Endometrial microvascular endothelial cells (primary cell): Measurements from ENCODE around the gene LVRN. TPM values are rescaled to one million over a fixed set of nuclear protein-coding genes. Genes with fewer than 3 reads are reported as not detected.
"Not testable (repeated sequence)": the region's sequence is repeated elsewhere in the genome, so short reads cannot be mapped to it uniquely, and the experiment has no call there.

Source experiments
- in situ Hi-C: cut with HindIII; loops from 2 replicates; pipeline ENCODE4 v1.10.0; 2017; ENCODE audit warnings: low sequenced_read_pairs, low pct_unique_long_range_greater_than_20kb; ENCODE audit errors: inconsistent ontology term
- total RNA-seq: library from RNA; depleted of rRNA; stranded (reverse); fragments of >200 nt; gene quantifications from one replicate; pipeline ENCODE4 v1.2.3, GENCODE V29; 2015; ENCODE audit errors: inconsistent ontology term

The LVRN gene
- total RNA-seq: not detected

GRCh38 chr5:115962239-115962564 lies at the start of gene LVRN:
LVRN (plus strand) TSS chr5:115962475; CDS start chr5:115962618, 143 bp downstream.
- in situ Hi-C loops: no loop called here

DNA sequence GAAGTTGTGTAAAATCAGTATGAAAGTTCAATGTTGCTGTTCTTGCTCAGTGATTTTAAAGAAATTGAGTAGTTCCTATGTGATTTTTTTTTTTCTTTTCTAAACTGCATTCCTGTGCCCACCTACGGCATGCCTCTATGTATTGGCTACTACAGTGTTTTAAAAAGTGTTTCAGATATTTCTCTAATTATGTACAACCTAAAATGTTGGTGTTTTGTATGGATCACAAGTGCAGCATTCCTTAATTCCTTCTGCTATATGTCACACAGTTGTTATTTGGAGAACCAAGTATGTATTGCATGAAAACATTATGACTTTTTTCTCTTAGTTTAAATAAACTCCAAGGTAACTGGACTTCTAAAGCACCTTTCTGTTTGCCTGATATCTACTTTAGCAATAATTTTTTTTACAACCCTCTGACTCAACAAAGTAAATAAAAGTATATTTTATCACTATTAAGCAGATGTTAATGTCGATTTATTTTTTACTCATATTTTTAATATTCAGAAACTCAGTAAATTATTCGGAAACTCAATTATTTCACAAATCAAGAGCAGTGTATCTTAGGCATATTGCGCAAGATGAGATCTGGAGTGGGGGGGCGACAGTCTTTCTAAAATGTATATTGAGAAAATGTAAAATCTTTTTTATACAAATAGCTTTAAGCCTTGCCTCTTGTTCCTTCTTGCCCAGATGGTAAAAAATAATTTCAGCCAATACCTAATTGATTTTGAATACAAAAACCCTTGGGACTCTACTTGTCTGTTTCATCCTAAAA lies 48.5 kb upstream of the LVRN start:
- in situ Hi-C loops: not testable (repeated sequence)

- in situ Hi-C loops: no loop called here
Observed at GRCh38 chr5:115920171-115920725, 42.0 kb upstream of the LVRN start.

GRCh38 chr5:115928578-115929407 lies 33.5 kb upstream of the LVRN start:
- in situ Hi-C loops: not testable (repeated sequence)

DNA sequence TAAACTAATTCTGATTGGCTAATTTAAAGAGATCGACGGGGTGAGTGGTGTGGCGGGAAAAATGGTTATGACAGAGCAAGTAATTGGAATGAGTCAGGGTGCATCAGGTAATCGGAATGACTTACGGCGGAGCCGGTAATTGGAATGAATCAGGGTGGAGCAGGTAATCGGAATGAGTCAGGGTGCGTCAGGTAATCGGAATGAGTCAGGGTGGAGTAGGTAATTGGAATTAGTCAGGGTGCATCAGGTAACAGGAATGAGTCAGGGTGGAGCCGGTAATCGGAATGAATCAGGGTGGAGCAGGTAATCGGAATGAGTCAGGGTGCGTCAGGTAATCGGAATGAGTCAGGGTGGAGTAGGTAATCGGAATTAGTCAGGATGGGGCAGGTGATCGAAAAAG lies 32.1 kb upstream of the LVRN start:
- in situ Hi-C loops: not testable (repeated sequence)

- in situ Hi-C loops: no loop called here
Observed at GRCh38 chr5:115930630-115931337, 31.5 kb upstream of the LVRN start.

GRCh38 chr5:115932991-115933390 lies 29.3 kb upstream of the LVRN start:
- in situ Hi-C loops: no loop called here

DNA sequence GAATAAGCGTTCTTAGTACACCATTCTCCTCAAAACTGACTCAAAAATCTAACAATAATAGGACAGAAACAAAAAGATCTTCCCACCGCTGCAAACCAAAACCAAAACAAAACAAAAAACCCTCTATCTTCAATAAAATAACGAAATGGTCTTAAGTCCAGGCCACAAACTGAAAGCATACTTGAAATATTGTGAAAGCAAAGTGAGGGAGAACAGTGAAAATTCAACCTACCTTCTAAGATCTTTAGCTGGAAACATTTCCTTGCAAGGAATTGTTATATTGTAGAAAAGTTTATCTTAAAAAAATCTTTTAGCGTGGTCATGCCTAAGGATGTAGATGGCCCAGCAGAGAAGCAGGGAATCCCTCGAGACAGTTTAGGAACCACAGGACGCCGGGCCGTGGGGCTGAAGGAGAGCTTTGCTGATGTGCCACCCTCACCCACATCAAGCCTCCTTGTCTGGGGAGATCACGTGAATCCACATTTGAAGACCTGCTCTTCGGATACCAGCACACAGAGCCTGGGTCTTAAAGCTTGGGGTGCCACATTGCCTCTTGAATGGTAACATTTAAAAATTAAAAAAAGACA lies 27.8 kb upstream of the LVRN start:
- in situ Hi-C loops: no loop called here

- in situ Hi-C loops: no loop called here
Observed at GRCh38 chr5:115936031-115936430, 26.2 kb upstream of the LVRN start.

GRCh38 chr5:115939059-115939458 lies 23.2 kb upstream of the LVRN start:
- in situ Hi-C loops: no loop called here

DNA sequence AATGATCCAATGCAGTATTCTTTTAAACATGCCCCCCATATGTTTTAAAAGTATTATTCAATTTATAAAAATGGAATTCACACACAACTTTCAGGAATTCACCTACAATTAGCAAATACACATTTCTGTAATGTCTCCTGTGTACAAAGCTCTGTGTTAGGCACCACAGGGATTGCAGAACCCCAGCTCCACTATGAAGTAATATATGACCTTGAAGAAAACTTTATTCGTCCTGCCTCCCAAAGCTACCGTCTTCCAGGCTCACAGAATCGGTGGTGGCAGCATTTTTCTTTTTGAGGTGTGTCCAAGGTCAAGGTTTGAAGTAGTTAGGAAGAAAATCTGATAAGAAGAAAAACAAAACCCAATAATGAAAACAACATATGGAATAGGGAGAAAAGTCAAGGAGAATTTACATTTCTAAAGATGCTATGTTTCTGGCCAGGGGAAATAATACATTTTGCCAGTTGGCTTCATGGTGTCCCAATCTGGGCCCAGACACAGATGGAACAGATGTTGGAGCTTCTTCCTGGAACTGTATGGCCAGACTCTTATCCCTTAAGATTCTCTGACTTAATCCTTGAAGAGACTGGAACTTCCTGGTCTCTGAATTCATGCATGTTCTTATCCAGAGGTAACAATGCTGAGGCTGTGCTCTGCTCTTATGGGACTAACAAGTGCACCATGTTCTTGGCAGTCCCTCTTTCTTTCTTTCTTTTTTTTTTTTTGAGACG lies 22.0 kb upstream of the LVRN start:
- in situ Hi-C loops: no loop called here

GRCh38 chr5:115941051-115941675 lies 21.1 kb upstream of the LVRN start:
- in situ Hi-C loops: no loop called here

DNA sequence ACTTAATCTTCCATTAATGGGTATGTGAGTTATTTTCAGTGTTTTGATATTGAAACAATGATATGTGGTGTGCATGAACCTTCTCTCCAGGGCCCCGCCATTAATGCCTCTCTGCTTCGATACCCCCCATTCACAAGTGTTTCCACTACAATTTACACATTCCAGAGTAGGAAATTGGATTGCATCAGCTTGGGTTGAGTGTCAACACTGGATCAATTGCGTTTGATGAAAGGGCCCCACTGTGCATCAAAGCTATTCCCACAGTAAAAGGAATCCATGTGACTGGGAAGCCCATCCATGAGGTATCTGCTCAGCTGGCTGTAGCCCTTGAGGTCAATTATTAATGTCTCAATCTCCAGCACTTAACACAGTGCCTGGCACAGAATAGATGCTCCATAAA lies 17.8 kb upstream of the LVRN start:
- in situ Hi-C loops: no loop called here

DNA sequence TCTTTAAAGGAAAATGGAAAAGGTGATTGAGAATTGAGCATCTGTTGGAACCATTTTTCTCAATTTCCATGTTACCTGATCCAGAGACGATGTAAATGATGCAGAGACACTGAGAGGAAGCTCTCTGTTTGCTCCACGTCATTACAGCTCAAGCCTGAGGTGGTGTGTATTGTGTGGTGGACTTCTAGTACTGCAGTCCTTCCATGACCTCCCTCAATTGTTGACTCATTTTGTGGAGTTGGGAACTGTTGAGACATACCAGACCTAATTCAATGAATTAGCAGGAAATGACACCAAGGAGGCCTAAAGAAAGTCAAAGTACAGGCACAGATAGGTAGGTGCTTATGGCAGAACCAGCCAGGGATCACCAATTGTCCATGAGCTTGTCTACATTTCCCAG lies 15.6 kb upstream of the LVRN start:
- in situ Hi-C loops: no loop called here

- in situ Hi-C loops: no loop called here
Observed at GRCh38 chr5:115947260-115947659, 15.0 kb upstream of the LVRN start.

- in situ Hi-C loops: no loop called here
Observed at GRCh38 chr5:115948091-115948534, 14.2 kb upstream of the LVRN start.

DNA sequence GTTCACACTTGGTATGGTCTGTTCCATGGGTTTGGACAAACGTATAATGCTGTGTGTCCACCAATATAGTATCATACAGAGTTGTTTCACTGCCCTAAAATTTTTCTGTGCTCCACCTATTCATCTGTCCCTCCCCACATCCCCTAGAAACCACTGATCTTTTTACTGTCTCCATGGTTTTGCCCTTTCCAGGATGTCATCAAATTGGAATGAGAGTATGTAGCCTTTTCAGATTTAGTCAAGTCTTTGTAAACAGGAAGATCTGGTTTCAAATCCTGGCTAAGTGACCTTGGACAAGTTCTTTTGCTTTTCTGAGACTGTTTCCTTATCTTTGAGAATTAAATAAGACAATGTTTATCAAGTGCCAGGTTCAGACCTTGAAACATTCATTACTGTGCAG lies 13.2 kb upstream of the LVRN start:
- in situ Hi-C loops: no loop called here

DNA sequence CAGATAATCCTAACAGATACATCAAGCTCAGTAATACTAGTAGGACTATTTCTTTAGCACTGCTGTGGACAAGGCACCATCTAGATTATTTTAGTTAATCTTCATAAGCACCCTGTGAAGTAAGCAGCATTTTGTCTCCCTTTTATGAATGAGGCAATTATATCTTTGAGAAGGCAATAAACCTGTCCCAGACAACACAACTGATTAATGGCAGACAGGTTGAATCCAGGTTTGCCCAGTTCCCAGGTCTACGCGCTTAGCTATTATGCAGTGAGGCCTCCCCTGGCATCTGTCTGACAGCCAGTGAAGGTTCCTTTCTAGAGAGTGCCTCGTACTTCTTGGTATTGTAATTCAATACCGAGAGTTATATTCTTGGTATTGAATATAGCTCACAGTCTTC lies 9.7 kb upstream of the LVRN start:
- in situ Hi-C loops: no loop called here
